ENCODE results near the gene PTPRG. TPM values are rescaled to one million over a fixed set of nuclear protein-coding genes. Genes with fewer than 3 reads are reported as not detected.
A peak's percentile ranks its signal among the peaks of the same experiment; 100 is the strongest.

Gene PTPRG
- total RNA-seq, 6 experiments from 2014 or later = 29.4 to 34.7 (median 32.7) TPM

DNA sequence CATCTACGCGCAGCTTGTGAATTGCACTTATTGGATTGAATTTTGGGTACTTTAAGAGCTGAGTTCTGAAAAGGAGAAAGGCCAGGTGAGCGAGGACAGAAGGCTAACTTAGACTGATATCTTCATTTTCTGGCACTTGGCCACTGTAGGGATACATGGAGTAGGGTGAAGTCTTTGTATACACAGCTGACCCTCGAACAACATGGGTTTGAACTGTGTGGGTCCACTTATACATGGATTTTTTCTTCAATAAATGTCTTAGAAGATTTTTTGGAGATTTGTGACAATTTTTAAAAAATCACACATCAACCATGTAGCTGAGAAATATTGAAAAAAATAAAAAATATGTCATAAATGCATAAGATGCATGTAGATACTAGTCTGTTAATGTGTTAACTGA lies 18.3 kb downstream of the PTPRG start:
- no peak overlapping the region for H3K4me3 Mint-ChIP-seq
- H3K4me1 Mint-ChIP-seq (ENCODE audit: low read depth) = peaks cover 45% of the 10 kb centered on the region
- H3K9me3 Mint-ChIP-seq = no peaks in the 10 kb centered on the region; the same call in 1 of the 2 replicates
- peaks cover 8% of the 10 kb centered on the region; the same call in 1 of the 2 replicates for H3K36me3 Mint-ChIP-seq (ENCODE audit: low read depth)
- no peak for DNase-seq
- no peak overlapping the region for H3K27ac Mint-ChIP-seq
- H3K27me3 Mint-ChIP-seq (ENCODE audit: insufficient read depth) = peaks cover 2% of the 10 kb centered on the region; the same call in 1 of the 2 replicates
- TF ChIP-seq, protein P1, sequence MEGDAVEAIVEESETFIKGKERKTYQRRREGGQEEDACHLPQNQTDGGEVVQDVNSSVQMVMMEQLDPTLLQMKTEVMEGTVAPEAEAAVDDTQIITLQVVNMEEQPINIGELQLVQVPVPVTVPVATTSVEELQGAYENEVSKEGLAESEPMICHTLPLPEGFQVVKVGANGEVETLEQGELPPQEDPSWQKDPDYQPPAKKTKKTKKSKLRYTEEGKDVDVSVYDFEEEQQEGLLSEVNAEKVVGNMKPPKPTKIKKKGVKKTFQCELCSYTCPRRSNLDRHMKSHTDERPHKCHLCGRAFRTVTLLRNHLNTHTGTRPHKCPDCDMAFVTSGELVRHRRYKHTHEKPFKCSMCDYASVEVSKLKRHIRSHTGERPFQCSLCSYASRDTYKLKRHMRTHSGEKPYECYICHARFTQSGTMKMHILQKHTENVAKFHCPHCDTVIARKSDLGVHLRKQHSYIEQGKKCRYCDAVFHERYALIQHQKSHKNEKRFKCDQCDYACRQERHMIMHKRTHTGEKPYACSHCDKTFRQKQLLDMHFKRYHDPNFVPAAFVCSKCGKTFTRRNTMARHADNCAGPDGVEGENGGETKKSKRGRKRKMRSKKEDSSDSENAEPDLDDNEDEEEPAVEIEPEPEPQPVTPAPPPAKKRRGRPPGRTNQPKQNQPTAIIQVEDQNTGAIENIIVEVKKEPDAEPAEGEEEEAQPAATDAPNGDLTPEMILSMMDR (IDR thresholded peaks at IDR 0.05) = no peak

DNA sequence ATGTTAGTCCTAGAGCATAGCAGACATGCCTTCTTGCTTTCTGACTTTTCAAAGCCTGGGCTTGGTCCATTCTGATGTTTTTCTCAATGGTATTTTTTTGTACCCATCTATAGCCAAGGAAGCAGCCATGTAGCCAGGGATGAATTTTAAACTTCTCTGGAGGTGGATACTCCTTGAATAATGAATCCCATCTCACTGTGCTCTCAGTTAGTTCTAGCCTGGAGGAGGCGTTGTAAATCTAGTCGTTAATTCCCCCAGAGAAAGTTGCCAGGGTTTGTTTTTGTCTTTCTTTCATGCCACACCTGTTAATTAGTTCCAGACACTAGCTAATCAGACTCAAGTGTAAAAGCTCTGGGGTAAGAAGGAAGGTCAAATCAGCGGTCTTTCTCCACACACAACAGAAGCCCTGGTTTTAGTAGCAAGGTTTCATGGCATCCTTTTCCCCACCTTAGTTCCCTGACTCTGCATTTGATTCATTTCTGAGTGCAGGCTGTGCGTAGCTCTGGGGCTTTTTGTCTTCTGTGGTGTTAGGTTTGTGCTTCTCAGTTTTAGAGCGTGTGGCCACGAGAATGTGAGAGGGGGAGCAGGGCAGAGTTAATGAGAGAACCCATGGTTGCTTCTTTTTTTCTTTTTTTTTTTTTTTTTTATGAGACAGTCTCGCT lies 19.7 kb downstream of the PTPRG start:
- TF ChIP-seq, protein P1 (IDR thresholded peaks at IDR 0.05) = no peak
- H3K27ac Mint-ChIP-seq = no peak overlapping the region

DNA sequence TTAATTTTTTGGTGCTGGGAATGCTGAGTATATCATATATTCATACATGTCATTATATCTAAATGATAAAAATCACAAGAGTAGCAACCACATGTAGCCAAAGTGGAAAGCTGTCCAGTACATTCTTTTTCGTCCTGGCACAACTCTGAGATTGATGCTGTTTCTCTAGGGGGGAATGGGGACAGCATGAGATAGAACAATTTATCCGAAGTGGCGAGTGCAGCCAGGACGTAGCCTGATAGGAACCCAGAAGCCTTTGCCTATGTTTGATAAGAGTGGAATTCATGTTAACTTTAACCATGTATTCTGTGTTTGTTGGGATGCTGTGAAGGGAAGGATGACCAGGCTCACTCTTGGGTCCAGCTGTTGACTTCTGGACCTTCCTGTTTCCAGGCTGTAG lies 20.9 kb downstream of the PTPRG start:
- H3K4me3 Mint-ChIP-seq = no peak overlapping the region
- H3K36me3 Mint-ChIP-seq (ENCODE audit: low read depth) = peaks cover 10% of the 10 kb centered on the region; the same call in 1 of the 2 replicates
- DNase-seq = no peak
- TF ChIP-seq, protein P1 (IDR thresholded peaks at IDR 0.05) = no peak
- no peaks in the 10 kb centered on the region for H3K9me3 Mint-ChIP-seq
- H3K4me1 Mint-ChIP-seq (ENCODE audit: low read depth) = peaks cover 27% of the 10 kb centered on the region
- peaks cover 2% of the 10 kb centered on the region; the same call in 1 of the 2 replicates for H3K27me3 Mint-ChIP-seq (ENCODE audit: insufficient read depth)
- no peak overlapping the region for H3K27ac Mint-ChIP-seq

More for the DNA sequence above, 19.7 kb downstream of the PTPRG start:
- H3K36me3 Mint-ChIP-seq (ENCODE audit: low read depth) = peaks cover 10% of the 10 kb centered on the region; the same call in 1 of the 2 replicates
- no peak overlapping the region for H3K4me3 Mint-ChIP-seq
- DNase-seq = no peak
- H3K27me3 Mint-ChIP-seq (ENCODE audit: insufficient read depth) = peaks cover 2% of the 10 kb centered on the region; the same call in 1 of the 2 replicates
- H3K4me1 Mint-ChIP-seq (ENCODE audit: low read depth) = peaks cover 36% of the 10 kb centered on the region
- H3K9me3 Mint-ChIP-seq = no peaks in the 10 kb centered on the region

DNA sequence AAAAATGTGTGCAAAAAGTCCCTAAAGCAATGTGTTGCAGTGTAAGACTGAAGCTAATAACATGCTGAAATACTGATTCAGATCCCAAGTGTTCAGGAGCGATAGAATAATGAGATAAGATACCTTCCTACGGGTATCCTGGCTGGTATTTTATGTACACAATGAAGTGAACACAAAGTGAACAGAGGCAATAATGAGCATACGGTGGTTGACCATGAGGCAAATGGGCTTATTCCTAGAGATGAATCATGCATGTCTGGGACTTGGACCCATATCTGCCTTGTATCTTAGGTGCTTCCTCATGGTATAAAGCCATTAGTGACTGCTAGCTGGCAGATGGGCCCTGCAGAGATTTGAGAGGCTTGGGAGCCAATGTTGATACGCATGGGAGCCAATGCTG lies 21.5 kb downstream of the PTPRG start:
- H3K4me3 Mint-ChIP-seq = no peak overlapping the region
- DNase-seq = no peak
- peaks cover 12% of the 10 kb centered on the region; the same call in 1 of the 2 replicates for H3K36me3 Mint-ChIP-seq (ENCODE audit: low read depth)
- peaks cover 27% of the 10 kb centered on the region for H3K4me1 Mint-ChIP-seq (ENCODE audit: low read depth)
- no peak overlapping the region for H3K27ac Mint-ChIP-seq
- TF ChIP-seq, protein P1 (IDR thresholded peaks at IDR 0.05) = no peak
- no peaks in the 10 kb centered on the region for H3K9me3 Mint-ChIP-seq
- H3K27me3 Mint-ChIP-seq (ENCODE audit: insufficient read depth) = peaks cover 2% of the 10 kb centered on the region; the same call in 1 of the 2 replicates

DNA sequence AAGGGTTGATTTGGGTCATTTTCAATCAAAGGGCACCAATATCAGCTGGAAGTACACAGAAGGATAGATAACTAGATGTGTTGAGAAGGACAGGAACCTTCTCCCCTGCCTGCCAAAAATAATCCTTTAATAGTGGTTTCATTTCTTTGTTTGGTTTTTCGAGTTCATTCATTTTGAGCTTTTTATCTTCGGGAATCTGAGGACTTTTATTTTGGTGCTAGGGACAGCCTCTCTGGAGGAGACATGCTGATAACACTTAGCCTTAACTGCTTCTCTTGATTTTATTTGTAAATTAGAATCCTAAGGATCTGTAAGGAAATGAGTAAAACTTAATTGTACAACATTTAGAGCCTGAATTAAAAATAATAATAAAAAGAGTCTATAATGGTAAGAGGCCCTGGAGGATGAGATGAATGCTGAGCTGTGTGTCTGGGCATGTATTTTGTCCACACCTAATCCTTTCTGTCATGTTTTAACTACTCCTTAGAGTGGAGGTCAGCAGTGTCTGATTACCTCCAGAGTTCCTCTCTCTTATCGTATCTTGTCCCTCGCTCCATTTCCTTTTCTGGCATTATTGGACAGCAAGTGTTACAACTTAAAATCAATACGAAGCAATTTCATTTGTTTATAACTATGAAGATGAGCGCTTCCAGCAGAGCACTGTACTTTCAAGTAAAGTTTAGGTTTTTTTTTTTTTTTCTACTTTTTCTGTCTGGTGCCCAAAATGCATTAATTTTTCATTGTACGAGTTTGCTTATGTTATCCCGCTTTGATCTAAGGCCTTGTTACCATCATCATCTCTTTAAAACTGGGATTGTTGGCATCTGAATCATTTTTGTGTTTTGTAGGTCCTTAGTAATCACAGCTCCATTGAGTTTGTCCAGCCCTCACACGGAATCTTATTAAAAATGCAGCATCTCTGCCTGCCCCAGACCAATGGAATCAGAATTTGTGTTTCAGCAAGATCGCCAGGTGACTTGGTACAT lies 22.8 kb downstream of the PTPRG start:
- peak overlapping the region; percentile 62 for H3K4me3 Mint-ChIP-seq
- no peaks in the 10 kb centered on the region for H3K9me3 Mint-ChIP-seq
- H3K36me3 Mint-ChIP-seq (ENCODE audit: low read depth) = peaks cover 15% of the 10 kb centered on the region; the same call in 1 of the 2 replicates
- peaks cover 2% of the 10 kb centered on the region; the same call in 1 of the 2 replicates for H3K27me3 Mint-ChIP-seq (ENCODE audit: insufficient read depth)
- H3K27ac Mint-ChIP-seq = peak overlapping the region; percentile 77
- TF ChIP-seq, protein P1 (IDR thresholded peaks at IDR 0.05) = no peak
- H3K4me1 Mint-ChIP-seq (ENCODE audit: low read depth) = peaks cover 30% of the 10 kb centered on the region
- peak; percentile 46 for DNase-seq
